Activated CD8-positive, alpha-beta memory T cell treated with anti-CD3 and anti-CD28 coated beads, Interleukin-2, amount 50 U/mL, for 24 hours (primary cell): ENCODE data around the gene CCNA1.

Experiments used
- DNase-seq: peaks from one replicate; pipeline ENCODE4 v3.0.0-alpha.2; 2020; ENCODE audit errors: extremely low read depth

Gene CCNA1

GRCh38 chr13:36453516-36453915, 21.2 kb downstream of the CCNA1 start:
- no peak for DNase-seq

- DNase-seq: no peak
Observed at GRCh38 chr13:36454121-36454520, 21.8 kb downstream of the CCNA1 start.

GRCh38 chr13:36454987-36455386, 22.7 kb downstream of the CCNA1 start:
- no peak for DNase-seq

GRCh38 chr13:36456577-36456976, 24.3 kb downstream of the CCNA1 start:
- DNase-seq: no peak

- DNase-seq: no peak
Observed at GRCh38 chr13:36461506-36461905, 29.2 kb downstream of the CCNA1 start.

- DNase-seq: no peak
Observed at GRCh38 chr13:36475468-36475867, 43.2 kb downstream of the CCNA1 start.

GRCh38 chr13:36476661-36477060, 44.4 kb downstream of the CCNA1 start:
- DNase-seq: no peak

- no peak for DNase-seq
Observed at GRCh38 chr13:36480726-36481427, 48.6 kb downstream of the CCNA1 start.

- no peak for DNase-seq
Observed at GRCh38 chr13:36490055-36490454, 57.8 kb downstream of the CCNA1 start.
